ENCODE results near the gene SOCS1.
"Not testable (repeated sequence)": the region's sequence is repeated elsewhere in the genome, so short reads cannot be mapped to it uniquely, and the experiment has no call there.

SOCS1 gene

DNA sequence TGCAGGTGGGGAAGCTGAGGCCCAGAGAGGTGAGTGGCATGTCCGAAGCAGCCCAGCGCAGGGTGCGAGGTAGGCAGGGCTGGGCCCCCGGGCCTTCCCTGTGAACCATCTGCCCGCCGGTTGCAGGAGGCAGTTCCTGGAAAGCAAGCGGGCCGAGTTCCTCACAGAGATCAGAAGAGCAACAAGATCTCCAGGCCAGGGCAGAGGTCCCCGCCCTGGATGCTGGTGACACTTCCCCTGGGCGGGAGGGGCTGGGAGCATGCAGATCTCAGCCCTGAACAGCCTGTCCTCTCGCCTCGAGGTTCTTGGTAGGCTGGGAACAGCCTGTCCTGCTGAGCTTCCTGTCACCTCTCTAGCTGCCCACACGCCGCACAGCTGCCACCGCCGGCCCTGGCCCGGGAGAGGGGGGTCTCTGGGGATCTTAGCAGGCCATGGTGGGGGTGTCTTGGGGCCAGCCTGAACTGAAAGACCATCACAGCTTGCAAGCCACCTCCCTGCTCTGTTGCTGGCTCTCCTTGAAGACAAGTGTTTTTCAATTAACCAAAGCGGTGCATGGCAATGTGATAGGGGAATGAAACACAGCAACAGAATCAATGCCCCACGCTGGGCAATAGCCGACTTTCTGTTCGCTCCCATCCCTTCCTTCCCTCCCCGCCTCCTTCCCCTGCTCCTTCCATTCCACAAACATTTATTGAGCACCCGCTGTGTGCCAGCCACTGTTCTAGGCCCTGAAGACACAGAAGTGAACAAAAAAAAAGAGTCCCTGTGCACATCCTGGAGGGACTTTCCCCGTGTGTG, 31.7 kb downstream of the SOCS1 start:
- DNase-seq = no peak

DNA sequence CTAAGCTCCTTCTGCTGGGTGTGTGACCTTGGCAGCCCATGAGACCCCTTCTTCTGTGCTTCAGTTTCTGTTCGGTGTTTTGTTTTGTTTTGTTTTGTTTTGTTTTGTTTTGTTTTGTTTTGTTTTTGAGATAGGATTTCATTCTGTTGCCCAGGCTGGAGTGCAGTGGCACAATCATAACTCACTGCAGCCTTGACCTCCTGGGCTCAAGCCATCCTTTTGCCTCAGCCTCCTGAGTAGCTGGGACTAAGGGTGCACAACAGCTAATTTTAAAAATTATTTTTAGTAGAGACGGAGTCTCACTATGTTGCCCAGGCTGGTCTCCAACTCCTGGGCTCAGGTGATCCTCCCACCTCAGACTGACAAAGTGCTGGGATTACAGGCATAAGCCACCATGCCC, 35.5 kb downstream of the SOCS1 start:
- DNase-seq = not testable (repeated sequence)

GRCh38 chr16:11219178-11219577, 36.8 kb downstream of the SOCS1 start:
- DNase-seq = no peak

GRCh38 chr16:11218604-11218962, 37.4 kb downstream of the SOCS1 start:
- DNase-seq = no peak

DNA sequence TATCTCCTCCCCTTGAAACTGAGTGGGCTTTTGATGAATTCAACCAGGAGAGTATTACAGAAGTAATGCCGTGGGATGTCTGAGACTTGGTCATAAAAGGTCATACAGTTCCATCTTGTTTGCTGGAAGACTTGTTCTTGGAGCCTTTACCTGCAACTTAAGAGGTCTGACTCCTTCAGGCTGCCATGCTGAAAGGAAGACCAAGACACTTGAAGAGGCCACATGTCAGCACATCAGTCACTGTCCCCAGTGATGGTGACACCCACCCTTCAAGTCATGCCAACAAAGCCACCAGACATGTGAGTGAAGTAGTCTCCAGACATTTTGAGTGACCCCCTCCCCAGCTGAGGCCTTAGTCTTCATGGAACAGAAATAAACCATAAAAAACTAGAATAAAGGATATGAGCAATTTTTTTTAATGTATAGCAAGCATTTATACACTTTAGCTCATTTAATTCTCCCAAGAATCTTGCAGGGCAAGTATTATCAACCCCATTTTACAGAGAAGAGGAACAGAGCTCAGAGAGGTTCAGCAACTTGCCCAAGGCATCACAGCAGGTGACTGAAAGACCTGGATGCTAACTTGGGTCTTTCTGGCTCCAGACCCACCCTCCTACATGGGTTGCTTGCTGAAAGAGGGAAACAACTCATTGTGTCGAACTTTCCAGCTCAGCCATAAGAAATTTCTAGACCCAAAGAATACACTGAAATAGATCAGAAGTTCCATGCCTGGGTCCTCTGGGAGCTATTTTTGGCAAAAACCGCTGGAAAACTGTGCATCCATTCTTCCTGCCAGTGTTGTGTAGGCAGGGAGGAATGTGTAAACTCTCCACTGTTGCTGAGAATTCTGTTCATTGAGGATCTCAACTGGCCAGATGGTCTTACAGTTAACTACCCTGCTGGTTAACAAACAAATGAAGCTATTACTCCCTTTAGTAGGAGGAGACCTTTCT, 38.1 kb downstream of the SOCS1 start:
- no peak for DNase-seq

DNA sequence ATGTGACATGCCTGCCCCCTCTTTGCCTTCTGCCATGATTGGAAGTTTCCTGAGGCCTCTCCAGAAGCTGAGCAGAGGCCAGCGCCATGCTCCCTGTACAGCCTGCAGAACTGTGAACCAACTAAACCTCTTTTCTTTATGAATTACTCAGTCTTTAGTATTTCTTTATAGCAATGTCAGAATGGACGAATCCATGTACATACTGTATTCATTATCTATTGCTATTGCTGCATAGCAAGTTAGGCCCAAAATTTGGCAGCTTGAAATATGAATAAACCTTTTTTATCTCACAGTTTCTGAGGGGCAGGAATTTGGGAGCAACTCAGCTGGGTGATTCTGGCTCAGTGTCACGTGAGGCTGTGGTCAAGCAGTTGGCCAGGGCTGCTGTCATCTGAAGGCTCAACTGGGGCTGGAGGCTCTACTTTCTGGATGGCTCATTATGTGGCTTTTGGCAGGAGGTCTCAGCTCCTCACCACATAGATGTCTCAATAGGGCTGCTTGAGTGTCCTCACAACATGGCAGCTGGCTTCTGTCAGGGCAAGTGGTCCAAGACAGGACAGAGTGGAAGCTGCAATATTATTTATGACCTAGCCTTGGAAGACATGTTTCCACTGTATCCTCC, 40.0 kb downstream of the SOCS1 start:
- DNase-seq = no peak

- DNase-seq = no peak
Observed at GRCh38 chr16:11213799-11214198, 42.2 kb downstream of the SOCS1 start.

- no peak for DNase-seq
Observed at GRCh38 chr16:11213373-11213772, 42.6 kb downstream of the SOCS1 start.

GRCh38 chr16:11212798-11213196, 43.2 kb downstream of the SOCS1 start:
- no peak for DNase-seq

GRCh38 chr16:11211977-11212797, 43.8 kb downstream of the SOCS1 start:
- no peak for DNase-seq

DNA sequence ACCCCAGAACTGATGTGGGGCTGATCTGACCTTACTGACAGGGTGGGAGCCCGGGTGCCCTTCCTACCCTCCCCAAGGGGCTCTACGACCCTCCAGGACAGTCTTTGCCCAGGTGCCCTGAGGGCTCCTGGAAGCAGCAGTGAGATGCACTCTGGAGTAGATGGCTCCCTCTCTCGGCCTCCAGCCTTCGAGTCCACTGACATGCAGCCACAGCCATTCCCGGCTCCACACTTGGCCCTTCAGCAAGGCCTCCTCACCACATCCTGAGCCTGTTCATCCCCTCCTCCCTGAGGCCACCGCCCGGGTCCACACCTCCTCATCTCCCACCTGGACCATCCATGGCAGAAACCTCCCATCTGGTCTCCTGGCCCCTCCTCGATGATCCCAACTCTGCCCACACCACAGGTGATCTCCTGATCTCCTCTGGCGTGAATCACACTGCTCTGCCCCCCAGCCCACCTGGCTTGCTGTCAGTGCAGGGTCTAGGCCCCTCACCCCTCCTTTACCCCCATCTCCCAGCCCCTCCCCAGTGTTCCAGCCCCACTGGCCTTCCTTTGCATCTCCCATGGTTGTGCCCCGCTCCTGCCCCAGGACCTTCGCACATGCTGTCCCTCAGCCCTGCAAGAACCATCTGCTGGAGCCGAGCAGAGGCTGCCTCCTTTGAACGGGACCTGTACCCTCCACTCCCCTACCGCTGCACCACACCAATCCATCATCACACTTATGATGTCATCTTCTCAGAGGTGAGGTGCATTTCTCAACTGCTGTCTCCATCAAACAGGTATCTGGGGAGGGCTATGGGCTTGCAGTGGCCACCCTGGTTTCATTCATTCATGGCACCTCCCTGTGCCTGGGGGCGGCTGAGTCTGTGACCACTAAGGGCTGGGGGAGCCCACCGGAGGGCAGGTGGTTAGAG, 44.7 kb downstream of the SOCS1 start:
- DNase-seq = no peak

GRCh38 chr16:11210260-11210659, 45.7 kb downstream of the SOCS1 start:
- no peak for DNase-seq

DNA sequence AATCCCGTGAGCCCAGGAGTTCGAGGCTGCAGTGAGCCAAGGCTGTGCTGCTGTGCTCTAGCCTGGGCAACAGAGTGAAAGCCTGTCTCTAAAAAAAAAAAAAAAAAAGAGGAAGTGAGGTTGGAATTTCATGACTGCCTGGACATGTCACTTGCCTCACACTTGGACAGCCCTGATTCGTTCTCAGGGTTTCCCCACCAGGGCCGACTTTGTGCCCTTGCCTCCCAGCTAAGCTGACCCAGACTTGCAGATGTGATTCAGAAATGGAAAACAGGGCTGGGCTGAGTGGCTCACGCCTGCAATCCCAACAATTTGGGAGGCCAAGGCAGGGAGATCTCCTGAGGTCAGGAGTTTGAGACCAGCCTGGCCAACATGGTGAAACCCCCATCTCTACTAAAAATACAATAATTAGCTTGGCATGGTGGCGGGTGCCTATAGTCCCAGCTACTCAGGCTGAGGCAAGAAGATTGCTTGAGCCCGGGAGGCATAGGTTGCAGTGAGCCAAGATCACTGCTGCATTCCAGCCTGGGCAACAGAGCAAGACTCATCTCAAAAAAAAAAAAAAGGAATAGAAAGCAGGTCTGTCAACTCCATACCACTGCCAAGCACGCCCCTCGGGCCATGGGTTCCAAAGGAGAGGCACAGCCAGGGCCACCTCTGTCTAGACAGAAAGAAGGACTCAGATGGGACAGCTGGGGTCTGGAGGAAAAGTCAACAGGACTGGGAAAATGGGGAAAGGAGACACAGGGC, 46.9 kb downstream of the SOCS1 start:
- no peak for DNase-seq

DNA sequence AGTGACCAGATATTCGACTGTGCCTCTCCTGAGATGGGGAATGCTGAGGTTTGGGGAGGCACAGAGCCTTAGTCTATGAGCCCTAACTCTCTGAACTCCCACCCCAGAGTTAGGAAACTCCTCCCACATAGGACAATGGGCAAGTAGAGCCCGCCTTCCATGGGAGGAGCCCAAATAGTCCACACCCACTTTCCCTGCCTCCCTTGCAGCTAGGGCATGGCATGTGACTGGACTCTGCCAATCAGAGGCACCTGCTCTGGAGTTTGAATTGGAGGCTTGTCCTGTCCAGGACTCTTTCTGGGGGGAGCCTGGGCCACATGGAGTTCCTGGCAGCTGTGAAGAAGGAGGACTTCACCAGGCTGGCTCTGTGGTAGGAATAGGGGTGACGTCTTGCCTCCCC, 48.4 kb downstream of the SOCS1 start:
- no peak for DNase-seq

DNA sequence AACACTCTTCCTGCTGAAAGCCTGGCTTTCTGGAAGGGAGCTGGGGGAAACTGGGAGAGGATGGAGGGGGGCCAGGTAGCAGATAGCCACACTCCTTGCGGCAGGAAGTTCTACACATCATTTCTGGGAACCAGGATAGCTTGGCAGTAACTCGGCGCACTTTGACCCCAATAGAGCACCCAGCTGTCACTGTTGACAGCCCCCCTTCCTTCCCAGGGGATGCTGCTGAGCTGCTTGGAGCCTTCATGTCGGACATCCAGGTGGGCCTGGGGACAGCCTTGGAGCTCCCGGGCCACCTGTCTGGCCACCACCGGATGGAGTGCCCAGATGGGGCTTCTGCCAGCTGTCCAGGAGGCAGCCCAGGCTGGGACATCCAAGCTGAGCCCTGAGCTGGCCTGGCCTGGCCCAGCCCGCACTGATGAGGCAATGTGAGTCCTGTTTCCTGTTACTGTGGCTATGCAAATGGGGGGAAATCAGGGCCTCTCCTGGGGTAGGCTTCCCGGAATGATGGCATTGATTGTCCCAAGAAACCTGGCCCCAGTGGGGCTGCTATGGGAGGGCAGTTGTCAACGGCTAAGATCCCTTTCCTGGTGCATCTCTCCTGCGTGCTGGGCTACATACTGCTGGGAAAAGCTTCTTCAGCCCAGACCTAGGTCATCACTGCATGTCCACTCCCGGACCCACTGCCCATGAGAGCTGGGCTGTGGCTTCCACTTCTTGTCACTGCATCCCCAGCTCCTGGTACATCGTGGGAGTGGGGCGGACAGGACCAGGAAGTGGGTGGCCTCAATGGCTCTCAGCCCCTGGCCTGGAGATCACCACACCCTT, 50.0 kb downstream of the SOCS1 start:
- DNase-seq = no peak

GRCh38 chr16:11205065-11205699, 50.8 kb downstream of the SOCS1 start:
- DNase-seq = no peak

- no peak for DNase-seq
Observed at GRCh38 chr16:11204513-11205047, 51.4 kb downstream of the SOCS1 start.
